NB4 (cell line): ENCODE measurements around the gene SP9.
"Not testable (repeated sequence)": the region's sequence is repeated elsewhere in the genome, so short reads cannot be mapped to it uniquely, and the experiment has no call there.

Experiments
- DNase-seq: peaks from one replicate; pipeline ENCODE4 v3.0.0; 2010; ENCODE audit warnings: low read depth
- H3K4me3 ChIP-seq: one replicate; pipeline ENCODE4 v1.5.1; 2011; ENCODE audit warnings: mild to moderate bottlenecking, low read depth, low read length, moderate library complexity
- MYC ChIP-seq: IDR thresholded peaks from 2 replicates; pipeline ENCODE4 v1.6.1; 2011; ENCODE audit warnings: low read depth, low read length
- POLR2A ChIP-seq: IDR thresholded peaks from 2 replicates; pipeline ENCODE4 v1.6.1; 2011; ENCODE audit warnings: mild to moderate bottlenecking; ENCODE audit not compliant: insufficient read length; ENCODE audit errors: extremely low read depth
- TF ChIP-seq, protein P1 (sequence below): IDR thresholded peaks from 2 replicates; pipeline ENCODE4 v1.6.1; 2011; ENCODE audit warnings: low read depth, low read length
- TF ChIP-seq, protein P2 (sequence below): IDR thresholded peaks from one replicate; pipeline ENCODE4 v1.5.1; 2012; ENCODE audit warnings: low read depth, low read length

The SP9 gene

DNA sequence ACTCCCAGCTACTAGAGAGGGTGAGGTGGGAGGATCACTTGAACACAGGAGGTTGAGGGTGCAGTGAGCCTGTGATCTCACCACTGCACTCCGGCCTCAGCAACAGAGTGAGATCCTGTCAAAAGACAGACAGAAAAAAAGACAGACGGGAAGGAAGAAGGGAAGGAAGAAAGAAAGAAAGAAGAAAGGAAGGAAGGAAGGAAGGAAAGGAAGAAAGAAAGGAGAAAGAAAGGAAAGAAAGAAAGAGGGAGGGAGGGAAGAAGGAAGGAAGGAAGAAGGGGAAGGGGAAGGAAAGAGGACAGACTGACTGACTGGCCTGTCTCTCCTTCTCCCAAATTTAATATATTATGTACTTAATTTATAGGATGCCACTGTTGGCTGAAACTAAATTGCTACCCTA lies 21.6 kb downstream of the SP9 start:
- TF ChIP-seq MYC (no peak), POLR2A (no peak)
- TF ChIP-seq, protein P1, sequence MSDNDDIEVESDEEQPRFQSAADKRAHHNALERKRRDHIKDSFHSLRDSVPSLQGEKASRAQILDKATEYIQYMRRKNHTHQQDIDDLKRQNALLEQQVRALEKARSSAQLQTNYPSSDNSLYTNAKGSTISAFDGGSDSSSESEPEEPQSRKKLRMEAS = no peak
- TF ChIP-seq, protein P2, sequence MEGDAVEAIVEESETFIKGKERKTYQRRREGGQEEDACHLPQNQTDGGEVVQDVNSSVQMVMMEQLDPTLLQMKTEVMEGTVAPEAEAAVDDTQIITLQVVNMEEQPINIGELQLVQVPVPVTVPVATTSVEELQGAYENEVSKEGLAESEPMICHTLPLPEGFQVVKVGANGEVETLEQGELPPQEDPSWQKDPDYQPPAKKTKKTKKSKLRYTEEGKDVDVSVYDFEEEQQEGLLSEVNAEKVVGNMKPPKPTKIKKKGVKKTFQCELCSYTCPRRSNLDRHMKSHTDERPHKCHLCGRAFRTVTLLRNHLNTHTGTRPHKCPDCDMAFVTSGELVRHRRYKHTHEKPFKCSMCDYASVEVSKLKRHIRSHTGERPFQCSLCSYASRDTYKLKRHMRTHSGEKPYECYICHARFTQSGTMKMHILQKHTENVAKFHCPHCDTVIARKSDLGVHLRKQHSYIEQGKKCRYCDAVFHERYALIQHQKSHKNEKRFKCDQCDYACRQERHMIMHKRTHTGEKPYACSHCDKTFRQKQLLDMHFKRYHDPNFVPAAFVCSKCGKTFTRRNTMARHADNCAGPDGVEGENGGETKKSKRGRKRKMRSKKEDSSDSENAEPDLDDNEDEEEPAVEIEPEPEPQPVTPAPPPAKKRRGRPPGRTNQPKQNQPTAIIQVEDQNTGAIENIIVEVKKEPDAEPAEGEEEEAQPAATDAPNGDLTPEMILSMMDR = no peak

DNA sequence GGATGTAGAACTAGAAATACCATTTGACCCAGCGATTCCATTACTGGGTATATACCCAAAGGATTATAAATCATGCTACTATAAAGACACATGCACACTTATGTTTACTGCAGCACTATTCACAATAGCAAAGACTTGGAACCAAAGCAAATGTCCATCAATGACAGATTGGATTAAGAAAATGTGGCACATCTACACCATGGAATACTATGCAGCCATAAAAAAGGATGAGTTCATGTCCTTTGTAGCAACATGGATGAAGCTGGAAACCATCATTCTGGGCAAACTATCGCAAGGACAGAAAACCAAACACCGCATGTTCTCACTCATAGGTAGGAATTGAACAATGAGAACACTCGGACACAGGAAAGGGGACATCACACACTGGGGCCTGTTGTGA lies 24.9 kb downstream of the SP9 start:
- not testable (repeated sequence) for DNase-seq

More for the DNA sequence above, 21.6 kb downstream of the SP9 start:
- no peak for DNase-seq
- no peak overlapping the region for H3K4me3 ChIP-seq

DNA sequence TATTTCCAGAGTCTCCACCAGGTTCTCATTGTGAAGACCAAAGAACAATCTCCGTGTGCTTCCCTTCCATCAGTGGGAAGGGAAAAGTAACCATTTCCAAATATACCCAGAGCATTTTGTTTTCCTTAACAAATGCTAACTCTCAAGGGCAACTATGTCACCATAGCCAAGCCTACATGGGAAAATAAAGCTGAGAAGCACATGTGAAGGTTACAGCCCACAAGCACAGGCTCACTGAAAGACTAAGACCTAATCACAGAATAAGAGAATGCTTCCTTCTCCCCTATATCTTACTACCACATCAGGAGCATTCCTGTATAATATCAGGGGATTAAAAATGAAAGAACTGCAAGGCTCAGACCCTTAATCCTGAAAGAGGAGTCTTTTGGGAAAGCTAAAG lies 28.2 kb downstream of the SP9 start:
- no peak overlapping the region for H3K4me3 ChIP-seq
- DNase-seq = no peak
- TF ChIP-seq, protein P2 = no peak
- TF ChIP-seq, protein P1 = no peak
- no peak for TF ChIP-seq POLR2A
- no peak for TF ChIP-seq MYC

More for the DNA sequence above, 24.9 kb downstream of the SP9 start:
- H3K4me3 ChIP-seq = not testable (repeated sequence)

DNA sequence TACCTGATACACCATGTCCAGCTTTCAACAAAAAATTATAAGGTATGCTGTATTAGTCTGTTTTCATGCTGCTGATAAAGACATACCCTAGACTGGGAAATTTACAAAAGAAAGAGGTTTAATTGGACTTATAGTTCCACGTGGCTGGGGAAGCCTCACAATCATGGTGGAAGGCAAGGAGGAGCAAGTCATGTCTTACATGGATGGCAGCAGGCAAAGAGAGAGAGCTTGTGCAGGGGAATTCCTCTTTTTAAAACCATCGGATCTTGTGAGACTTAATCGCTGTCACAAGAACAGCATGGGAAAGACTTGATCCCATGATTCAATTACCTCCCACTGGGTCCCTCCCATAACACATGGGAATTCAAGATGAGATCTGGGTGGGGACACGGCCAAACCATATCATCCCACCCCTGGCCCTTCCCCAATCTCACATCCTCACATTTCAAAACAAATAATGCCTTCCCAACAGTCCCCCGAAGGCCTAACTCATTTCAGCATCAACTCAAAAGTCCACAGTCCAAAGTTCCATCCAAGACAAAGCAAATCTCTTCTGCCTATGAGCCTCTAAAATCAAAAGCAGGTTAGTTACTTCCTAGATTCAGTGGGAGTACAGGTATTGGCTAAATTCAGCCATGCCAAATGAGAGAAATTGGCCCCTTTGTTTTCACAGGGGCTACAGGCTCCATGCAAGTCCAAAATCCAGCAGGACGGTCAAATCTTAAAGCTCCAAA lies 28.9 kb downstream of the SP9 start:
- not testable (repeated sequence) for DNase-seq, H3K4me3 ChIP-seq

DNA sequence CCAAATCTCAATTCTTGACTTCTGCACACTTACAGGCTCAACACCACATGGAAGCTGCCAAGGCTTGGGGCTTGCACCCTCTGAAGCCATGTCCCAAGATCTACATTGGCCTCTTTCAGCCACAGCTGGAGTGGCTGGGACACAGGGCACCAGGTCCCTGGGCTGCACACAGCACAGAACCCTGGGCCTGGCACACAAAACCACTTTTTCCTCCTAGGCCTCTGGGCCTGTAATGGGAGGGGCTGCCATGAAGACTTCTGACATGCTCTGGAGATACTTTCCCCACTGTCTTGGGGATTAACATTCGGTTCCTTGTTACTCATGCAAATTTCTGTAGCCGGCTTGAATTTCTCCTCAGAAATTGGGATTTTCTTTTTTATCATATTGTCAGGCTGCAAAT lies 29.9 kb downstream of the SP9 start:
- no peak for TF ChIP-seq POLR2A
- TF ChIP-seq, protein P2 = no peak
- TF ChIP-seq MYC = no peak
- TF ChIP-seq, protein P1 = no peak
- H3K4me3 ChIP-seq = no peak overlapping the region
- DNase-seq = no peak

DNA sequence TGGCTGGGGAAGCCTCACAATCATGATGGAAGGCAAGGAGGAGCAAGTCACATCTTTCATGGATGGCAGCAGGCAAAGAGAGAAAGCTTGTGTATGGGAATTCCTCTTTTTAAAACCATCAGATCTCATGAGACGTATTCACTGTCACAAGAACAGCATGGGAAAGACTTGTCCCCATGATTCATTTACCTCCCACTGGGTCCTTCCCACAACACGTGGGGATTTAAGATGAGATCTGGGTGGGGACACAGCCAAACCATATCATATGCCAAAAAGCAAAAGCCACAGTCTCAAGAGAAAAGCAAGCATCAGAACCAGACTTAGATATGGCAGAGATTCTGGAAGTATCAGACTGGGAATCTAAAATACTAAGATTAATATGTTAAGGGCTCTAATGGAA lies 30.8 kb downstream of the SP9 start:
- DNase-seq = no peak
- TF ChIP-seq MYC (no peak), POLR2A (no peak)
- TF ChIP-seq, protein P1 = no peak
- TF ChIP-seq, protein P2 = no peak

DNA sequence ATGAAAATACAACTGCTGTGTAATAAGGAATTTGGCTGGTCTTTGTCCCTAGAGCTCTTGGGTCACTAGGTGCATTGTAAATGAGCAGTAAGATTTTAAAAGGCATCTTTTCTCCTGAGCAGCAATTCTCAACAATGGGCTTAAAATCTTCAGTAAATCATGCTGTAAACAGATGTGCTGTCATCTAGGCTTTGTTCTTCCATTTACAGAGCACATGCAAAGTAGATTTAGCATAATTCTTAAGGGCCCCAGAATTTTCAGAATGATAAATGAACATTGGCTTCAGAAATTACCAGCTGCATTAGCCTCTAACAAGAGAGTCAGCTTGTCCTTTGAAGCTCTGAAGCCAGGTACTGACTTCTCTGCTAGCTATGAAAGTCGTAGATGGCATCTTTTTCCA lies 33.9 kb downstream of the SP9 start:
- no peak for DNase-seq
- no peak overlapping the region for H3K4me3 ChIP-seq
- TF ChIP-seq, protein P2 = no peak
- TF ChIP-seq, protein P1 = no peak
- TF ChIP-seq POLR2A = no peak
- TF ChIP-seq MYC = no peak

More for the DNA sequence above, 30.8 kb downstream of the SP9 start:
- no peak overlapping the region for H3K4me3 ChIP-seq
